HK-2 (cell line): ENCODE results near the gene SESN2.
A peak's percentile ranks its signal among the peaks of the same experiment; 100 is the strongest.

ENCODE experiments used
- DNase-seq: peaks from one replicate; pipeline ENCODE4 v3.0.0-alpha.2; 2018; ENCODE audit not compliant: unreplicated experiment

The SESN2 gene

DNA sequence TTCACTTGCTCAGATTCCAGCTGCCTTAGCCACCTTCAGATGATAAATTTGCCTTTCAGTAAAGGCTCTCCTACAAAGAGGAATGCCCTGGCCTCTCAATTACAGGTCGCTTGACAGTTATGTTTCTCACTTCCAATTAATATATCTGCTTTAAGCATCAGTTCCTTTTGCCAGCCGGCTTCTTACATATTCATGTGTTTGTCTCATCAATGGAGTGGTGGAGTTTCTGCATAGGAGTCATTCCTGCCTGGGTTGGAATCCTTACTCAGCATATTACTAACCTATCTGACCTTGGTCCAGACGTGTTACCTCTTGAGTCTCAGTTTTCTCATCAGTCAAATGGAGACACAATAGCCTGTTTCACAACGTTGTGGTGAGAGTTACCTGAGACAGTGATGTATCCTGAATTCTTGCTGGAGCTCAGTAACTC is 9.4 kb upstream of the SESN2 start:
- no peak for DNase-seq

DNA sequence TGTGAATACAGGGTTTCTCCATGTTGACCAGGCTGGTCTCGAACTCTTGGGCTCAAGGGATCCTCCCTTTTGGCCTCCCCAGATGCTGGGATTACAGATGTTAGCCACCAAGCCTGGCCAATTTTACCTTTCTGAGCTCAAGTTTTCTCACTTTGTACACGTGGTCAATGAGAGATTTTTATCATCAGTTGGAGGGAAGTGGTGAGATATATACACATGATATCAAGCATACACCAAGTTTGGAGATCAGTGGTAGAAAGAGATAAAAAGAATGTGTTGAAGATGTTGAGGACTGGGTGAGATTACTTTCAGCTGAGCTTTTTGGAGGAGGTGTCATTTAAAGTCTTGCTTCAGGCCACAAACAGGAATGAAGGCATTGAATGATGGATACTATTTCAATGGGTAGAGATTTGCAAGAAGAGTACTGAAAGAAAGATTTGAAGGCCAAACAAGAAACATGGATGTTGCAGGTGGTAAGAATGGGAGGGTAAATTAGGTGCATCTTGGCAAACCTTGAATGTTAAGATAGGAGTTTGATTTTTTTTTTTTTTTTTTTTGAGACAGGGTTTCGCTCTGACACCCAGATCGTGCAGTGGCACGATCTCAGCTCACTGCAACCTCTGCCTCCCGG is 3.0 kb upstream of the SESN2 start:
- DNase-seq, result no peak

- no peak for DNase-seq
Measured at GRCh38 chr1:28257736-28258135, 1.6 kb upstream of the SESN2 start.

- no peak for DNase-seq
Measured at GRCh38 chr1:28258628-28259251, 578 bp upstream of the SESN2 start.

DNA sequence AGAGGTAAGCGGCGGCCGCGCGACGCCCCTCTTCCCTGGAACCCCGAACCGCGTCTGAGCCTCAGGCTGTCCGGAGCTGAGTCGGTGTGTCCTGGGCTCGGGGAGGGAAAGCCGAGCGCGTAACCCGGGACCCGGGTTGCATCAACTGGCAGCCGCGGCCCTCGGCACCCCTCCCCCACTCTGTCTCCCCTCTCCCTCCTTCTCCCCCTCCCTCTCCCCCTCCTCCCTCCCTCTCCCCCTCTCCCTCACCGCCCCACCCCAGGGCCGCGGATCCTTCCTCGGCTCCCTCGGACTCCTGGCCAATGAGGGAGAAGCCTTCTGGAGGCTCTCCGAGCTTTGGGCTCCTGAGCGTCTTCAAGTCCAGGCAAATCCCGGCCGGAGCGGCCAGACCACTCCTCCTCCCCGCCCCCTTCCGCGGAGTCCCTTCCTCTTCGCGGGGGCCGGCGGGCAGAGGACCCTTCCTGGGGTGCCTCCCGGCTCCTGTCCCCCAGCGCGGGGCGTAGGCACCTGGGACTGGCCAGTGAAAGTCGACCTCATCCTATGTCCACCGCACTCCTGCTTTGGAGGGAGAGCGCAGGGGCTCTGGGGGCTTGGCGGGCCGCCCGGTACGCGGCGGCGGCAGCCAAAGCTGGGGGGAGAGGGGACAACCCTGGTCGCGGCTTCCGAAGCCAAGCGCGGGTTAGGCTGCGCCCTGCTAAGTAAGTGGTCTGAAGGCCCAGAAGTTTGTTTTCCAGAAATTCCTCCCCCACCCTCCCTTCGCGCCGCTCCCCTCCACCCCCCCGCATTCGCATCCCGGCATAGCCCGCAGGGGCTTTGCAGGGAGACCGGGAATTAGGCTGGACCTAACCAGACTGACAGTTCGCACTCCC is 850 bp downstream of the SESN2 start:
- DNase-seq, result peak; percentile 66

DNA sequence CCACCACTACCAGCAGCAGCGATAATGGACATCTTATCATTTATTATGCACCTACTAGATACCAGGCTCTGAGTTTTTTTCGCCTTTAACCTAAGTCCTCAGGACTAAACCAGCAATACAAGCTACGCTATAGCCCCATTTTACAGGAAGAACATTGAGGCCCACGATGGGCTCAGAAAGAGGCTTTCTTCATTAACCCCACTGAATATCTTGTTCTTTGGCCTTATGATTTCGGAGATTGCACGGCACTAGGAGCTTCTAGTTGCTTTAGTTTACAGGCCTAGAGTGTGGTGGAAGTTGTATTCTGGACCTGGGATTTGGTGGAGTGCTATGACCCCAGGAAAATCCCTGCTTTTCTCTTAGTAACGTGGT is 1.5 kb downstream of the SESN2 start:
- DNase-seq, result no peak

GRCh38 chr1:28264897-28265296 is 5.6 kb downstream of the SESN2 start:
- no peak for DNase-seq

DNA sequence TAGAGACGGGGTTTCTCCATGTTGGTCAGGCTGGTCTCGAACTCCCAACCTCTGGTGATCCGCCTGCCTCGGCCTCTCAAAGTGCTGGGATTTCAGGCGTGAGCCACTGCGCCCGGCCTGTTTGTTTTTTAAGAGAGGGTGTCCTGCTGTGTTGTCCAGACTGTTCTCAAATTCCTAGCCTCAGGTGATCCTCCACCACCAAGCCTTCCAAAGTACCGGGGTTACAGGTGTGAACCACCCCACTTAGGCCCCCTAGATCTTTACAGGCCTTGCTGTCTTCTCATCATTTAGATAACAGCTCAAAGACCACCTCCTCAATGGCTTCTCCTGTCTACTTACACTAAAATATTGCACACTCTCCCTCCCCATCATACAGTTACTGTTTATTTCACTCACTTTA is 6.3 kb downstream of the SESN2 start:
- no peak for DNase-seq

DNA sequence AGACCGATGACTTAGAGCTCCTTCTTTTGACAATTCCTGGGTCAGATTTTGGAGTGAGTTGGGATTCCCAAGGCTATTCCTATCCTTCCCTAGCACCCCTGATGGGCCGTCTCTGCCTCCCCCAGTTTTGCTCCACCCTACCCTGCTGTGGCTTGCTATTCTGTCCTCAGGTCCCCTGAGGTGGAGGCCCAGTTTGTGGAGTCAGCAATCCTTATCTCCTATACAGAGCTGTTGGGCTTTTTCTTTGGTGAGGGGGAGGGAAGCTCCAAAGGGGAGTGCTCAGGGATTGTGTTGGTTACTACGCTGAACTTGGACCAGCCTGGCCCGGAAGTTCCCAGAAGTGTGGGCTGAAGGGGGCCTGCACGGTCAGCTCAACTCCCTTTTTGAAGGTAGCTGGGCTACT is 7.6 kb downstream of the SESN2 start:
- no peak for DNase-seq

DNA sequence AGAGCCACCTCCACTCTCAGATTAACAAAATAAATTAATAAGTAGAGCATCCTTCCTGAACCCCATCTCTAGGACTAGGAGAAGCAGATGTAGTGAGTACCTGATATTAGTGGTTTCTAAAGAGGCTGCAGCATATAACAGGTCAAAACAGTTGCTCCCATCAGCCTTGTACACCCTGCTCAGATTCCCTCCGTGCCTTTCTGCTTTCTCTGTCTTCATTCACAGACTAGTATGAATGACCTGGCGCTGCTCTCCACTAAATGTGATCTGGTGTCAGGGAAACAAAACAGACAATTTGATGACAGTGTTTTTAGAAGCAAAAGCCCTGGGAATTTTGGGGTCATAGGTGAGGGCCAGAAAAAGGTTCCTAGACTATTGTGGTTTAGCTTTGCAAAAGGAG is 8.3 kb downstream of the SESN2 start:
- DNase-seq, result no peak

GRCh38 chr1:28269529-28269928 is 10.2 kb downstream of the SESN2 start:
- DNase-seq, result no peak

DNA sequence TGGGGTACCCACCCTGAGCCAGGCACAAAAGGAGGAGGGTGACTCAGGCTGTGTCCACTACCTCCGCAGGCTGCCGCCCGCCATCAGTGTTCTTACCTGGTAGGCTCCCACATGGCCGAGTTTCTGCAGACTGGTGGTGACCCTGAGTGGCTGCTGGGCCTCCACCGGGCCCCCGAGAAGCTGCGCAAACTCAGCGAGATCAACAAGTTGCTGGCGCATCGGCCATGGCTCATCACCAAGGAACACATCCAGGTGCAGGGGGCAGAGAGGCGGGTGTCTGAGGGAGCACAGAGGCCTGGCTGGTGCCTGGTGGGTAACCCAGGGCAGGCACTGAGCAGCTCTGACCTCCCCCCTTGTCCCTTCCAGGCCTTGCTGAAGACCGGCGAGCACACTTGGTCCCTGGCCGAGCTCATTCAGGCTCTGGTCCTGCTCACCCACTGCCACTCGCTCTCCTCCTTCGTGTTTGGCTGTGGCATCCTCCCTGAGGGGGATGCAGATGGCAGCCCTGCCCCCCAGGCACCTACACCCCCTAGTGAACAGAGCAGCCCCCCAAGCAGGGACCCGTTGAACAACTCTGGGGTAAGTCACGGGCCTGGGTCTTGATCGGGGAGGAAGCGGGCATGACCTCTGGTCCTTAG is 13.0 kb downstream of the SESN2 start:
- DNase-seq, result no peak

DNA sequence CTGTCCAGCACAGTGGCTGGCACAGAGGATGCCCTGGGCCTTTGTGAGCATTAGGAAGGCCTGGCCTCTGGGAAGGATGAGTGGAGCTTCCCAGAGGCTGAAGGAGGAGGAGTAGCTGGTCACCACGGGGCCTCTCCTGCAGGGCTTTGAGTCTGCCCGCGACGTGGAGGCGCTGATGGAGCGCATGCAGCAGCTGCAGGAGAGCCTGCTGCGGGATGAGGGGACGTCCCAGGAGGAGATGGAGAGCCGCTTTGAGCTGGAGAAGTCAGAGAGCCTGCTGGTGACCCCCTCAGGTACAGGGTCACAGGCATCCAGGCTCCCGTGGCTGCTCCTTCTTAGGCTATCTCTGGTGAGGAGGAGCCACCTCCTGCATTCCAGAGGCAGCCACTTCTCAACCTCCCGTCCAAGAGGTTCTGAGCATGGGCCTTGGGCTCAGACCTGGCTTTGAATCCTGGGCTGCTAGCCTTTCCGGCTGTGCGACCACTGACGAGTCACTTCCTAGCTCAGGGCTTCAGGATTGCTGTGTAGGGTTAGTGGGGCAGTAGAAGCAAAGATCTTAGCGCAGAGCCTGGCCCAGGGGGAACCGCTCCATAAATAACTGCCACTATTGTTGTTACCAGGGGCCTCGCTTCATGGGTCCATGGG is 14.0 kb downstream of the SESN2 start:
- DNase-seq, result peak; percentile 62

DNA sequence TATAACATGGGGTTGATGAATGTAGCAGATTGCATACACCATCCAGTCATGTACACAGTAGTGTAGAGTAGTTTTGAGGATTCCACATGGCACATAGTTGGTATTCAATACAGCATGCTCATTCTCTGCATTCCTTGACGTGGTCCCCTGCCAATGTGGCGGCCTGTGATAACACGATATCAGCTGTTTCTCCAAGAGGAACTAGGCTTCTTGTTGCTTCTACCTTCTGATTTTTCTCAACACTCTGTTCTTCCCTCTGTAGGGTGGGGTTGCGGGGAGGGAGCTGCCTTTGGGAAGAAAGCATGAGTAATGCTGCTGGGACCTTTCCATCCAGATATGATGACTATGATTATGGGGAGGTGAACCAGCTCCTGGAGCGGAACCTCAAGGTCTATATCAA is 19.4 kb downstream of the SESN2 start:
- DNase-seq, result no peak

DNA sequence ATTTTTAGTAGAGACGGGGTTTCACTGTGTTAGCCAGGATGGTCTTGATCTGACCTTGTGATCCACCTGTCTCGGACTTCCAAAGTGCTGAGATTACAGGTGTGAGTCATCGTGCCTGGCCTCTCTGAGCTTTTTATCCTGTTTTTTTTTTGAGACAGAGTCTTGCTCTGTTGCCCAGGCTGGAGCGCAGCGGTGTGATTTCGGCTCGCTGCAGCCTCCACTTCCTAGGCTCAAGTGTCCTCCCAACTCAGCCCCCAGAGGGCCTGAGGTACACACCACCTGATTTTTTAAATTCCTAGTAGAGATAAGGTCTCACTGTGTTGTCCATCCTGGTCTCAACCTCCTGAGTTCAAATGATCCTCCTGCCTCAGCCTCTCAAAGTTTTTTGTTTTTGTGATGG is 20.4 kb downstream of the SESN2 start:
- no peak for DNase-seq

DNA sequence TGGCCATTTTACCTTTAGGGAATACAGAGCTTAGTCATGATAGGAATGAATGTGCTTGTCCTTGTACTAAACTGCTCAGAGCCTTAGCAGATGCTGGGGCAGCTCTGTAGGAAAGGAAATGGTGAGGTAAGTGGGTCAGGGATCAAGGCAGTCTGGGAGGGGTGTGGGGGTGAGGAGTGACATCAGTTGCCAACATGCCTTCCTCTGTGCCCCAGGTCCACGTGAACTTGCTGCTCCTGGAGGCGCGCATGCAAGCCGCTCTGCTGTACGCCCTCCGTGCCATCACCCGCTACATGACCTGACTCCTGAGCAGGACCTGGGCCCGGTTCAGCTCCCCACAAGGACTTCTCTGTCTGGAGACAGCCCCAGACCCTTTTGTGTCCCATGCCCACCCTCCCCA is 21.2 kb downstream of the SESN2 start:
- DNase-seq, result no peak

- DNase-seq, result no peak
Measured at GRCh38 chr1:28280977-28281381, 21.7 kb downstream of the SESN2 start.

GRCh38 chr1:28281608-28282425 is 22.5 kb downstream of the SESN2 start:
- no peak for DNase-seq

DNA sequence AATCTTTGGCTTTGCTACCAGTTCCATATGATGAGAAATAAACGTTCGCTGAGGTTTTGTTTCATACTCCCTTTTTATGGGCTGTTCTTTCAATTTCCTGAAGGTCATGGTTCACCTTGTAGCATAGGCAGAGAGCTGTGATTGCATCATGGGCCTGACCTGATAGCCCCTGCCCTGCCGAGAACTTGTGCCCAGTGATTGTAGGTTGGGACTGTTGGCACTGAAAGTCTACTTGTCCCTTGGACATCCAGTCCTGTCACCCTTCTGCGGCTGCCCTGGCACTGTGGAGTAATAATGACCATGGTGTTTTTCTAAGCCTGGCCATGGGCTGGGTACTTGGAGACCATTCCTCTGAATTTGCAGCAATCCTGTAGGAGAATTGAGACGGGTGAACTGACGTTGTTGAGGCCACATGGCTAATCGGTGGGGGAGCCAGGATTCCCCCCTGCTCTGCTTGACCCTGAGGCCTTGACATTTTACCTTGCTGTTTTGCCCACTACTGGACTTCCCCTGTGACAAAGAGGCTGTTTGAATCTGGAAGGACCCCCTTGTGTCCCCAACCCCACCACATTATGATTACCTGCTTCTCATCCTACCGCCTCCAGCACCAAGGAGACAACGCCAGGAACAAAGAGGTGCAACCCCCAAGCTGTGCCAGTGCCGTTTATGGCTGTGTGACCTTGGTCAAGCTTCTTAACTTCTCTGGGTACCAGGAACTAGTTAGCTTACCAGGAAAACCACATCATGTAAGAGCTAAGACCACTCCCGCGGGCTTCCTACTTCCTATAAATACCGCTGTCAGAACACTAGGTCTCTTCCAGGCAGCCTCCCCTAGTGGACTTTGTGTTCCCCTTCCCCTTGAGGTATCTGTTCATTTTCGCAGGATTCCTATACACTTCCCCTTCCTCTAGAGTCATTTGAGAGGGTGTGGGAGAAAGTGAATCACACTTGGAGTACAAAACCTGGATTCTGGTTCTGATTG is 23.4 kb downstream of the SESN2 start:
- DNase-seq, result no peak

DNA sequence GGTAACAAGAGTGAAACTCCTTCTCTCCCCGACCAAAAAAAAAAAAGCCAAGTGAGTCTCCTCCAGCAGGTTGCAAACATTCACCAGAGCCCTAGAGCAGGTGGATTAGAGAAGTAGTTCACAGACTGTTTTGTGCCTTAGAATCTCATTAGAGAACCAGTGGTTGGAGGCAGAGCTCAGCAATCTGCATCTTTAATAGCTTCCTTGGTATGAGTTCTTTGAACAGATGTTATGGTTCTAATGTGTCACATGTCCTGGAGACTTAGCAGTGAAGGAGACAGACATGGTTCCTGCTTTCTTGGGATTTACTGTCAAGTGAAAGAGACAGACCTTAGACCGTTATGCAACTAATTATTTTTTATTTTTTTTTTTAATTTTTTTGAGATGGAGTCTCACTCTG is 26.8 kb downstream of the SESN2 start:
- no peak for DNase-seq
